GOT3 (cell line): ENCODE results near the gene RNH1.

Experiments used
- DNase-seq: peaks from one replicate; lab custom pipeline; 2025; ENCODE audit warnings: mixed read lengths; lab: John Stamatoyannopoulos, UW

The RNH1 gene

DNA sequence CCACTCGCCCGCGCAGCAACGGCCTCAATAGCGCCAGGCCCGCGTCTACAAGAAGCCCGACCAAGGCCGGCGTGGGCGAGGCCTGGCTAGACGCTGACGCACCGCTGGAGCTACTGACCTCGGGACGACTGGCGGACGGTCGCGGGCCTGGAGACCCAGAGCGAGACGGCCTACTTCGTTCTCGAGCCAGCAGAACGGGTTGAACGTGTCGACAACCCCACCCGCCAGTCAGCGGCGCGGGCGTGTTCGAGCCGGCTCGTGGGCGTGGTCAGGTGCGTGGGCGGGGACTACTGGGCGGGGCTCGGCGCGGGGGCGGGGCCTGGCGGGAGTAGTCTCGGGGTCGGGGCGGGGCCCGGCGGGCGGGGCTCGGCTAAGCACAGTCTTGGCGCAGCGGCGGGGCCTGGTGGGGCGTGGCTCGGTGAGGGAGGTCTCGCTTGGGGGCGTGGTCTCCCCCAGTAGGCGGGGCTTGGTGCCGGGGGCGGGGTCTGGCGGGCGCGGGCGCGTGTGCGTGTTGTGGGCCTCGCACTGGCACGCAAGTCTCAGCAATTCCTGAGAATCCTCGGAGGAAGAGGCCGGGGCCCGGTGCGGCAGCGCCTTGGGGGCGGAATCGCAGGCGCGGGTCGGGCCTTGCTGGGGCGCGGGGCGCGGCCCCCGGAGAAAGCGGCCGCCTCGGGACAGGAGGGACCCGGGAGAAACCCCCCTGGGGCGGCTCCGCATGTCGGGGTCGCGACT lies at the start of gene RNH1:
RNH1 (minus strand) TSS at position 248 of the 732 bp plus-strand sequence. CDS start 5,080 bp downstream, outside the sequence.
- peak; percentile 76 for DNase-seq

DNA sequence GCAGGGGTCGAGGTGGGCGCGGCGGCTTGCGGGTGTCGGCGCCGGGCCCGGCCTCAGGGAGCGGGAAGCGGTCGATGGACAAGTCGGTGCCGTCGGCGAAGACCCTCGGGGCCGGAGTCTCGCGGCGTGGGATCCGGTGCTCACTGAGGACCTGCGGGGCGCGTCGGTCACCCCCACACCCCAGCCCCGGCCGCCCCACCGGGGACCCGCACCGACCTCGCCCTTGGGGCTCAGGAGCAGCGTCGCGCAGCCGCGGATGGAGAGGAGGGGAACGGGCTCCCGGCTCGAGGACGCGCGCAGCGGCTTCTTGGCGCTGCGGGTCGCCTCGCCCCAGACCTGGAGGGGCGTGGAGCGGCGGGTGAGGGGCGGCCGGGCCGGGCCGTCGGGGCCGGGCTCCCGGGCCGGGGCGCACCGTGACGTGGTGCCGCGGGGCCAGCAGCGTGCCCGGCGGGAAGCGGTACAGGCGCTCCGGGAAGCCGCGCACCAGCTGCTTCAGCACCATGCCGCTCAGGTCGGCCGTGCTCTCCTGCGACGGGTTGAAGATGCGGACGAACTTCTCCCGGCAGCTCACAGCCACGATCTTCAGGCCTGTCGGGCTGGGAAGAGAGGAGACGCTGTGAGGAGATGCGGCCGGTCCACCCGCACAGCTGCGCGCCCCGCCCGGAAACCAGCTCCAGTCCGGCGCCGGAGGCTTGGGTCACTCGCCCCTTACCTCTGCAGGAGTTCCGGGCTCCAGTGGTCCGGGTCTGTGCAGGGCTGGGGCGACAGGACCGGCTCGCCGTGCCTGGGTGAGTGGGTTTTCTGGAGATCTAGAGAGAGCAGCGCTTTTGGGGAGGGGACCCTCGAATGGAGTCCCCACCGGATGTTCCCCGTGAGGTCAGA lies 49.0 kb upstream of the RNH1 start:
- no peak for DNase-seq

DNA sequence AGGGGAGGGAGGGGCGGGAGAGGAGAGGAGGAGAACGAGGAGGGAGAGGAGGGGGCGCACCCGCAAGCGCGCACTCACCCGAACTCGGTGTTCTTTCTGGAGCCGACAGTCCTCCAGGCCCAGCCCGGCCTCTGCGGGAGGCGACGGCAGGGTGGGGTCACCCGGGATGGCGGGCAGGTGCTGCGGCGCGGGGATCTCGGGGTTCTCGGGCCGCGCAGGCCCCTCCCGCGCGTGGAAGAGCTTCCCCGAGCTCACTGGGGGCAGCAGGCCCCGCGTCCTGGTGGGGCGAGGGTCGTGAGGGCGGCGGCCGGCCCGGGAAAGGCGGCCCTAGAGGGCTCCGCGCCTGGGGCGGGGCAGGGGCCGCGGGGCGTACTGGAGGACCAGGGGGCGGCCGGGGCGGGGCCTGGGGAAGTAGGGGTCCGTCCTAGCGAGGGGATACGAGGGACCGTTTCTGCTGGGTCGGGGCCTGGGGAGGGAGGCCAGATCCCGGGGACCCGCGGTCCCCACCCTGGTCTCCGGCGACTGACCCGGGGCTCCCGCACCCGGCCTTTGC lies 48.3 kb upstream of the RNH1 start:
- no peak for DNase-seq

DNA sequence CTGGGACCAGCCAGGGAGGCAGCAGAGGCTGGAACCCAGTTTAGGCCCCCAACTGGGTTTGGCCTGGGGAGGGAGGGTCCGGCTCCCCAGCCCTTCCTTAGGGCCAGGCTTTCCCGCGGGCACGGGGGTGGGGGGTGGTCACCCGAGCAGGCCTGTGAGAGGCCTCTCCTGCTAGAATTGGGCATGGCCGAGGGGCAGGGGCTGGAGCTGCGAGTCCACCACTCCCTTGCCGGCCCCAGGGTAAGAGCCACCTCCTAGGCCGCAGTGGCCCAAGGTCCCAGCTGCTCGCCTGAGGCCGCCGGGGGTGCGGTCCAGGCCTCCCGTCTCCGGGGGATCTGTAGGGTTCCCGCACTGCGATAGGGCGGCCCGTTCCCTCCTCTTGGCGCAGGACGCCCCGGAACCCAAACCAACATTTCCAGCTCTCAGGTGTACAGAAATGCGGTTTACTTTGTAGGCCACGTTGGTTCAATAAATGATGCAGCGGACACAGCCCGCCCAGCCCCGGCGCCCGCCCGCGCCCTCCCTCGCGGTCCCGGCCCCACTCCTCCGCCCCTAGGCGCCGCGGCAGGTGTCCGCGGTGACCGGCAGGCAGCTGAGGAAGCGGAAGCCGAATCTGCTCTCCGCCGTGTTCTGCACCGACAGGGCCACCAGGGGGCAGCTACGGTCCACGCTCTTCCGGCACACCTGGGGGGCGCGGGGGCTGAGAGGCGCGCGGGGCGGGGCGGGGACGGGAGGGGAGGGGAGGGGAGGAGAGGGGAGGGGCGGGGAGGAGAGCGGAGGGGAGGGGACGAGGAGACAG lies 47.6 kb upstream of the RNH1 start:
- no peak for DNase-seq

- no peak for DNase-seq
Observed at GRCh38 chr11:553988-554340, 46.9 kb upstream of the RNH1 start.

GRCh38 chr11:553083-553987 lies 46.3 kb upstream of the RNH1 start:
- DNase-seq, result no peak

DNA sequence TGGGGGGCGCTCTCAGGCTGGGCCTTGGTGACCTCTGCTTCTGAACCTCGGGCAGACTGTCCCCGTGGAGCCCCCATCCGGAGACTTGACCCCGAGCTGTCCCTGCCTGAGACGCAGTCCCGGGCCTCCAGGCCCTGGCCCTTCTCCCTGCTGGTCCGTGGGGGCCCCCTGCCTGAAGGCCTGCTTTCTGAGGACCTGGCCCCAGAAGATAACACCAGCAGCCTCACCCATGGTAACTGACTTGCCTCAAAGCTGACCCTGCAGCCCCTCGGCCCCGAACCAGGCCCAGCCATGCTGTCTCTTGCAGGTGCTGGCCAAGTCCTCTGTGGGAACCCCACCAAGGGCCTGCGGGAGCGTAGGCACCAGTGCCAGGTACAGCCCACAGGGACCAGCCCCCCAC lies 44.6 kb upstream of the RNH1 start:
- no peak for DNase-seq

- no peak for DNase-seq
Observed at GRCh38 chr11:551131-551530, 44.1 kb upstream of the RNH1 start.

- no peak for DNase-seq
Observed at GRCh38 chr11:550746-551085, 43.7 kb upstream of the RNH1 start.

DNA sequence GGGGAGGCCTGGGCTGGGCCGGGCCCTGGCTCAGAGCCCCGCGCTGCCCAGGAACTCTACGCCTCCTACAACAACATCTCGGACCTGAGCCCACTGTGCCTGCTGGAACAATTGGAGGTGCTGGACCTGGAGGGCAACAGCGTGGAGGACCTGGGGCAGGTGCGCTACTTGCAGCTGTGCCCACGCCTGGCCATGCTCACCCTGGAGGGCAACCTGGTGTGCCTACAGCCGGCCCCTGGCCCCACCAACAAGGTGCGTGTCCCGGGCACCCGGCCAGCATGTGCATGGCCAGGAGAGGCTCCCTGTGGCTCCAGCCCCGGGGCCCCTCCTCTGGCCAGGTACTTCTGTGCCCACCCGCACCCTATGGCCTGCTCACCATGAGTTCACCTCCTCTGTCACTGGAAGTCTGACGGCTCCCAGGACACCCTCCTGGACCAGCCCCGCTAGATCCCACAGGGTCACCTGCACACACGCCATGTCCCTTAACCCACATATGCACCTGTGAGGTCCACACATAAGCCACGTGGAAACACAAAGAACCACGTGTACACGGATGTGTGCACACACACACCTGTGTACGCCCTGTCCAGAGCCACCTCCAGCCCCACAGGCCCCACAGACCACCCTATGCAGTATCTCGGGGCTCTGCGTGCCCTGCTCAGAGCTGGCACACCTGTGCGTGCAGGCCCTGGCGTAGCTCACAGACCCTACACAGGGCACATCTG lies 43.1 kb upstream of the RNH1 start:
- no peak for DNase-seq

- DNase-seq, result no peak
Observed at GRCh38 chr11:548700-549603, 41.9 kb upstream of the RNH1 start.

DNA sequence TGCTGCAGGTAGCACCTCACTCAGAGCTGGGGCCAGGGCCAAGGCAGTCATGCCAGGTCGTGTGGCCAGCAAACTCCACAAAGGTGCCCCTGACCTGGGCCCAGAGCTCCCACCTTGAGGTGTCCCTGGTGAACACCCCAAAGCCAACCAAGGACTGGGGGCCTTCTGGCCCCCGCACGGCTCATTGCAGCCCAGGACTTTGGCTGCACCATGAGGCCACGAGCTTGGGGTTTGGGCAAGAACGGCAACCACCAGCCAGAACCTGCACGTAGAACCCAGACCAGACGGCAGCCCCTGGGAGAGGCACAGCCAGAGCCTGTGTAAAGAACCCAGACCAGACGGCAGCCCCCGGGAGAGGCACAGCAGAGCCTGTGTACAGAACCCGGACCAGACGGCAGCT lies 38.1 kb upstream of the RNH1 start:
- no peak for DNase-seq

GRCh38 chr11:544817-545166 lies 37.8 kb upstream of the RNH1 start:
- no peak for DNase-seq

DNA sequence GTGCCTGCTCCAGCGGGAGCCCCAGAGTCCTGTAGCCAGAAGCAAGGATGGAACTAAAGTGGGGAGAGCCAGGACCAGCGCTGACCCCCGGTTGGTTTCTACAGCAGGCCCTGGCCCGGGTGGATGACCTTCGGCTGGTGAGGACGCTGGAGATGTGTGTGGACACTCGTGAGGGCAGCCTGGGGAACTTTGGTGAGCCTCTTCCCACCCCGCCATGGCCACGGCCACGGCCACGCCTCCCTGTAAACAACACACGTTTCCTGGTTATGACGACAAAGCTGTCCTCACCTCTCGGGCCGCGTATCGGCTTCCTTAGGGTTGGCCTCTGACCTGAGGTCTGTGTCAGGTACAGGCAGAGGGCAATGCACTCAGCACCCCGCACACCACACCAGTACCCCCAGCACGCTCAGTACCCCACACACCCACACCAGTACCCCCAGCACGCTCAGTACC lies 34.4 kb upstream of the RNH1 start:
- no peak for DNase-seq

GRCh38 chr11:540583-541432 lies 33.8 kb upstream of the RNH1 start:
- no peak for DNase-seq

- no peak for DNase-seq
Observed at GRCh38 chr11:539971-540481, 33.0 kb upstream of the RNH1 start.

DNA sequence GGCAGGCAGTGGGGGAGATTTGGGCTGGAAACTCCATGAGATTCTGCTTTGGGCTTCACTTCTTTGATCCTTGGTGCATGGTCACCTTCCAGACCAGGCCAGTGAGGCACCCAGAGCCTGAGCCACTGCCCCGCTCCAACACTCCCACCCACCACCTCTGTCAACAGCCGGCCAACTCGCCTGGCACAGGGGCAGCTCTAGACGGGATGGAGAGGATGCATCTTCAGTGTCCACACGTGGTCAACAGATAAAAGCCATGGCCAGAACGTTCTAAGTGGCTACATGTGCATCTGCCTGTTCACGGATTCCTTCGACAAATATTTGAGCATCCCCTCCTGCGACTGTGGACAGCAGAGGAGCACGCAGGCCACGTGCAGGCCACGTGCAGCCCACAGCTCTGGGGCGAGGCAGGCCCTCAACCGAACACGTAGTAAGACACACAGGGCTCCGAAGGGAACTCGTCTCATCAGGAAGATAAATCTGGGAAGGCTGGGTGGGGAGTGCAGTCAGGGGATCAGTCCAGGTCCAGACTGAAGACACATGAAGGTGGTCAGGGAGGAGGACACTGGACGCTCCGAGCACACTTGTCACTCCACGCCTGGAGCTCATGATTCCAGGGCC lies 31.5 kb upstream of the RNH1 start:
- DNase-seq, result no peak
